ENCODE measurements around the gene FOXJ1.

The FOXJ1 gene

GRCh38 chr17:76140661-76141211 lies 309 bp downstream of the FOXJ1 start:
- peaks cover 30% of the 10 kb centered on the region for H3K4me1 Mint-ChIP-seq
- no peaks in the 10 kb centered on the region for H3K36me3 Mint-ChIP-seq
- peak overlapping the region; percentile 74 for H3K4me3 Mint-ChIP-seq

GRCh38 chr17:76139801-76140660 lies 1.0 kb downstream of the FOXJ1 start:
- Mint-ChIP-seq H3K4me1 (peaks cover 27% of the 10 kb centered on the region), H3K36me3 (no peaks in the 10 kb centered on the region), H3K27me3 (peaks cover 13% of the 10 kb centered on the region), H3K9me3 (no peaks in the 10 kb centered on the region), H3K27ac (peak overlapping the region; percentile 85), H3K4me3 (peak overlapping the region; percentile 74)
- peak; percentile 40 for ATAC-seq (ENCODE audit: low read depth)
- DNase-seq (ENCODE audit: low spot score in 2 of 2) = peak; percentile 34 to 51

More at GRCh38 chr17:76140661-76141211, 309 bp downstream of the FOXJ1 start:
- Mint-ChIP-seq H3K9me3 (no peaks in the 10 kb centered on the region), H3K27me3 (peaks cover 11% of the 10 kb centered on the region), H3K27ac (peak overlapping the region; percentile 85)
- ATAC-seq (ENCODE audit: low read depth) = peak; percentile 3
- DNase-seq (ENCODE audit: low spot score in 2 of 2) = no peak

- ATAC-seq (ENCODE audit: low read depth) (no peak), DNase-seq (ENCODE audit: low spot score in 2 of 2) (no peak)
- H3K27ac Mint-ChIP-seq = no peak overlapping the region
- H3K36me3 Mint-ChIP-seq = no peaks in the 10 kb centered on the region
- no peaks in the 10 kb centered on the region for H3K9me3 Mint-ChIP-seq
- H3K4me1 Mint-ChIP-seq = peaks cover 22% of the 10 kb centered on the region
- peak overlapping the region; percentile 64 for H3K4me3 Mint-ChIP-seq
- peaks cover 14% of the 10 kb centered on the region for H3K27me3 Mint-ChIP-seq
Observed at GRCh38 chr17:76138896-76139752, 1.9 kb downstream of the FOXJ1 start.

- Mint-ChIP-seq H3K4me1 (peaks cover 22% of the 10 kb centered on the region), H3K27me3 (peaks cover 17% of the 10 kb centered on the region), H3K36me3 (no peaks in the 10 kb centered on the region), H3K9me3 (no peaks in the 10 kb centered on the region), H3K27ac (no peak overlapping the region), H3K4me3 (no peak overlapping the region)
- ATAC-seq (ENCODE audit: low read depth) (no peak), DNase-seq (ENCODE audit: low spot score in 2 of 2) (no peak)
Observed at GRCh38 chr17:76138234-76138895, 2.7 kb downstream of the FOXJ1 start.

GRCh38 chr17:76137351-76138233 lies 3.5 kb downstream of the FOXJ1 start:
- Mint-ChIP-seq H3K4me1 (peaks cover 19% of the 10 kb centered on the region), H3K4me3 (no peak overlapping the region), H3K27ac (no peak overlapping the region), H3K9me3 (no peaks in the 10 kb centered on the region), H3K36me3 (no peaks in the 10 kb centered on the region), H3K27me3 (peaks cover 19% of the 10 kb centered on the region)
- DNase-seq (ENCODE audit: low spot score in 2 of 2) (no peak), ATAC-seq (ENCODE audit: low read depth) (no peak)

- DNase-seq (ENCODE audit: low spot score in 2 of 2) (no peak), ATAC-seq (ENCODE audit: low read depth) (no peak)
- no peak overlapping the region for H3K27ac Mint-ChIP-seq
- no peaks in the 10 kb centered on the region for H3K36me3 Mint-ChIP-seq
- peaks cover 15% of the 10 kb centered on the region for H3K4me1 Mint-ChIP-seq
- H3K4me3 Mint-ChIP-seq = no peak overlapping the region
- peaks cover 19% of the 10 kb centered on the region for H3K27me3 Mint-ChIP-seq
- H3K9me3 Mint-ChIP-seq = no peaks in the 10 kb centered on the region
Observed at GRCh38 chr17:76137001-76137350, 4.1 kb downstream of the FOXJ1 start.

GRCh38 chr17:76136276-76137000 lies 4.6 kb downstream of the FOXJ1 start:
- Mint-ChIP-seq H3K4me3 (no peak overlapping the region), H3K36me3 (no peaks in the 10 kb centered on the region), H3K9me3 (no peaks in the 10 kb centered on the region), H3K27ac (no peak overlapping the region), H3K4me1 (peaks cover 12% of the 10 kb centered on the region), H3K27me3 (peaks cover 19% of the 10 kb centered on the region)
- DNase-seq (ENCODE audit: low spot score in 2 of 2) (no peak), ATAC-seq (ENCODE audit: low read depth) (no peak)

- peaks cover 21% of the 10 kb centered on the region for H3K27me3 Mint-ChIP-seq
- no peak overlapping the region for H3K4me3 Mint-ChIP-seq
- H3K27ac Mint-ChIP-seq = no peak overlapping the region
- peaks cover 12% of the 10 kb centered on the region for H3K4me1 Mint-ChIP-seq
- DNase-seq (ENCODE audit: low spot score in 2 of 2) (no peak), ATAC-seq (ENCODE audit: low read depth) (no peak)
- no peaks in the 10 kb centered on the region for H3K9me3 Mint-ChIP-seq
- H3K36me3 Mint-ChIP-seq = no peaks in the 10 kb centered on the region
Observed at GRCh38 chr17:76135810-76136188, 5.2 kb downstream of the FOXJ1 start.

- Mint-ChIP-seq H3K27me3 (peaks cover 22% of the 10 kb centered on the region), H3K4me3 (no peak overlapping the region), H3K27ac (no peak overlapping the region), H3K4me1 (peaks cover 11% of the 10 kb centered on the region), H3K36me3 (no peaks in the 10 kb centered on the region), H3K9me3 (no peaks in the 10 kb centered on the region)
- DNase-seq (ENCODE audit: low spot score in 2 of 2) (no peak), ATAC-seq (ENCODE audit: low read depth) (peak; percentile 24)
Observed at GRCh38 chr17:76134911-76135809, 5.9 kb downstream of the FOXJ1 start.

- peaks cover 14% of the 10 kb centered on the region for H3K27me3 Mint-ChIP-seq
- H3K9me3 Mint-ChIP-seq = no peaks in the 10 kb centered on the region
- H3K4me1 Mint-ChIP-seq = peaks cover 6% of the 10 kb centered on the region
- no peak overlapping the region for H3K27ac Mint-ChIP-seq
- no peaks in the 10 kb centered on the region for H3K36me3 Mint-ChIP-seq
- no peak overlapping the region for H3K4me3 Mint-ChIP-seq
- DNase-seq (ENCODE audit: low spot score in 2 of 2) = no peak
- no peak for ATAC-seq (ENCODE audit: low read depth)
Observed at GRCh38 chr17:76132574-76133338, 8.3 kb downstream of the FOXJ1 start.

GRCh38 chr17:76131692-76132573 lies 9.1 kb downstream of the FOXJ1 start:
- no peak for ATAC-seq (ENCODE audit: low read depth)

More at GRCh38 chr17:76131692-76132573, 9.1 kb downstream of the FOXJ1 start:
- H3K4me1 Mint-ChIP-seq = peaks cover 6% of the 10 kb centered on the region
- H3K36me3 Mint-ChIP-seq = no peaks in the 10 kb centered on the region
- no peak overlapping the region for H3K27ac Mint-ChIP-seq
- no peak overlapping the region for H3K4me3 Mint-ChIP-seq
- no peak for DNase-seq (ENCODE audit: low spot score in 2 of 2)
- peaks cover 14% of the 10 kb centered on the region for H3K27me3 Mint-ChIP-seq
- no peaks in the 10 kb centered on the region for H3K9me3 Mint-ChIP-seq

Measured in memory B cell (primary cell).